HG03064 (cell line): ENCODE data around the gene GCLC.

ENCODE experiments used
- ATAC-seq: cut with Tn5 transposase; IDR thresholded peaks from one replicate; pipeline ENCODE4 v1.9.1; 2021; ENCODE audit warnings: low read depth; ENCODE audit not compliant: unreplicated experiment

GCLC gene

DNA sequence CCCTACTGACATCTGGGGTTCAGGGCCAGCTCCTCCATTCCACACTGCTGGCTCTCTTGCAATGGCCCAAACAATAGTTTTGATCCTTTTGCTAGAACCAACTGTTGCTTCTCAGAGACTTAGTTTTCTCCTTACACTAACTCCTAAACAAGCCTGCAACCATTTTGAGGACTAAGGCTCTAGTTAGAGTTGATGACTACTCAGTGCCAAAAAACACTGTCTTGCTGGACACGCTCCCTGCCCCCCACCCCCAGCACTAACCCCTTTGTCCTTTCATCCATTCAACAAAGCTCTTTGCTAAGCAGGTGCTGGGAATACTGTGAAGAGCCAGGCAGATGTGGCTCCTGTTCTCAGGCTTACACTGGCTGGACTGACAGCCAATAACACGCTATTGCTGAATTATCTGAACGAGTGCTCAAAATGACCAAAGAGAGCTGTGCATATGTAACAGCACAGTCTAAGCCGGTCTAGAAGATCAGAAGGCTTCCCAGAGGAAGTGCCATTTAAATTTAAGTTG, 17.6 kb downstream of the GCLC start:
- ATAC-seq = no peak

DNA sequence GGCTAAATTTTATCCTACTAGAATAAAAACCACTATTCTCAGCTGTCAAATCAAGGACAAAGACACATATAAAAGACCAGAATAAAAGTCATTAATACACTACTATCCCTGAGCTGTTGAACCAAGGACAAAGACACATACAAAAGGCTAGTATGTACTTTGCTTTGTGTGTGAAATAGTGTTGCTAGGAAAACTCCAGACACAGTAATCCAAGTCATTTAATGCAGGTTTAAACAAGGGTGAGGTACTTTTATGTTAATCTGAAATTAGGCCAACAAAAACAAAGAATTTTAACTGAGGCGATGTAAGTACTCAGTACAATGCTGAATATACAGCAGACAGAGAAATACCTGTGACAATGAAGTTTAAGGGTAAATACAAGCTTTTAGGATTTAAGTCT, 18.9 kb downstream of the GCLC start:
- no peak for ATAC-seq

DNA sequence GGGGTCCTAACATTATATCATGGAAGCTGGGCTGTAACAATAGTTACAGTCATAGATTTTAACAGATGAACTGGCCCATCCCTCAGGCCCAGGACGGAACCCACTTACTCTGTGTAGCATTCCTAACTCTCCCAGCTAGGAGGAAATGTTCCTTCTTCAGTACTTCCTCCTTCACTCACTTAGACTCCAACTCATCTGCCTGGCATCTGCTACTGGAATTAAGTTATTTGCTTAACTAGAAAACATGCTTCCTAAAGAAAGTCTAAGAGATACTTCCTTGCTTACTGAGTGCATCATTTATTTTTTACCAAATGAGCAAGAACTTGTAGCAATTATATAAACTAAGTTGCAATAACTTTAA, 20.5 kb downstream of the GCLC start:
- no peak for ATAC-seq

DNA sequence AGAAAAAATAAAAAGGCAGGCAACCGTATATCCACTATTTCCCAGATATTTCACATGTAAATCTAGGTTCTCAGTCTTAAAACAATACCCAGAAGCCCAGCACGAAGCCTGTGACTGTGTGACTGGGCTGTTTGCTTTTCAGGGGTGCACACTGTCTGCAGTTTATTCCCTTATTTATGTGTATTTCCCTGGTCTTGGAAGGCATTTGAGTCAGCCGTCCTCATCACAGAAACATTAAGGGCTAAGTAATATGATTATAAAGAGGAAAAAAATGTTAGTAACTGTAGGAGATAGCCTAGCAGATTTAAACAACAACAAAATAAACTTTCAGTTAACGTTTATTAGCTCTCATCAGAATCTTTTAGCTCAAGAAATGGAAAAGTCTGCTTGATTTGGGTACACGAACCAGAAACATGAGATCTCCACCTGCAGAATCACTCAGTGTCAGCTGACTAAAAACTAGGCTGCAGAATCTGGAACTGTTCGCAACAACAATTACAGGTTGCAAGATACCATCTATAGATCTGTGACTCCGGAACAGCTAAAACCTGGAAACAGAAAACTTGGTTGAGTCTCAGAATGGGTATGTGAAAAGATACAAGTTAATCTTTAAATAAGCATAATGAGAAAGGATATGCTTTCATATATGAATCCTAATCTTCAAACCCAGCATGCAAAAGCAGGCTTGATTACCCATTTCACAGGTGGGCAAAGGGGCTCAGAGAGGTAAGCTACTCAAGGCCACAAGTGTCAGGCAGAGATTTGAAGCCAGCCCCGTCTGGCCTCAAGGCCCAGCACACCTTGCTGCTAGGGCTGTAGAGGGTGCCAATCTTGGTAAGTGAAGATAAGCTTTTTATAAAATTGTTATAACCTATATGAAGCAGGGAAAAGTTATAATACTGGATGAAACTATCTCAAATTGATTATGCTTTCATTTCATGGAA, 21.1 kb downstream of the GCLC start:
- no peak for ATAC-seq

DNA sequence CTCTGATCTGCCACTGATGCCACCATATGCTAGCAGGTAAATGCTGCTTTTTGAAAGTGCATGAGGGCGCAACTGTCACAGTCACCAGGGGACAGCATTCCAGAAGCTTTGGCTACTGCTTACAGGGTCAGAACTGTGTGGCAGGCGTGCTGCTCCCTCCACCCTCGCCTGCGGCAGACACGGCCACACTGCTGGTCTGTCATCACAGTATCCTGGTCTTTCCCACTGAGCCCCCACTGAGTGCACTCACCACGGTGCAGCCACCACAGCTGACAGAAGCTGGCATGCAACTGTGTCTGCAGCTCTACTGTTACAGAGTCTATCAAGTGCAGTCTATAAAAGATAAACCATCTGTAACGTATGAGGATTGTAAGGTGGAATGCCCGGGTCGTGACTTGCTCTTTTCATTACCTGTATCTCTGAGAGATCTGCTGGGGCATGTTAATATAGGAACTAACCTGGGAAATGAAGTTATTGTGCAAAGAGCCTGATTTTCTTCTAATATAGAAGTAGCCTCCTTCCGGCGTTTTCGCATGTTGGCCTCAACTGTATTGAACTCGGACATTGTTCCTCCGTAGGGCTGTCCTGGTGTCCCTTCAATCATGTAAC, 24.5 kb downstream of the GCLC start:
- no peak for ATAC-seq

DNA sequence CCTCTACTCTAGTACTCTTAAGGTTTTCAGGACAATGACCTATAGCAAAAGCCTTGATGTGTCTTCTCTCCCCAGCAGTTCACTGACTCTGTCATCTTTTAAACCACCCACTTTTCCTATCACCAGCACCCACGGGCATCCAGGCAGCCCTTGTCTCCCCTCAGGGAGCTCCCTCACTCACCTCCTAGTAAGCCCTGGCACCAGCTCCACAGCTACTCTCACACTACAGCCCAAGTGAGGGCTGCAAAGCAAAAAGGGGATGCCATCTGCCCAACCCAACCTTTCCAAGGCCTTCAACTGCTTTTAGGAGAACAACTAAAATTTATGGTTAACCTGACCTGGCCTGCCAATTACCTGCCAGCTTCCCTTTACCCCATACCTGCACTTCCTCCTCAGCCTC, 26.0 kb downstream of the GCLC start:
- no peak for ATAC-seq

DNA sequence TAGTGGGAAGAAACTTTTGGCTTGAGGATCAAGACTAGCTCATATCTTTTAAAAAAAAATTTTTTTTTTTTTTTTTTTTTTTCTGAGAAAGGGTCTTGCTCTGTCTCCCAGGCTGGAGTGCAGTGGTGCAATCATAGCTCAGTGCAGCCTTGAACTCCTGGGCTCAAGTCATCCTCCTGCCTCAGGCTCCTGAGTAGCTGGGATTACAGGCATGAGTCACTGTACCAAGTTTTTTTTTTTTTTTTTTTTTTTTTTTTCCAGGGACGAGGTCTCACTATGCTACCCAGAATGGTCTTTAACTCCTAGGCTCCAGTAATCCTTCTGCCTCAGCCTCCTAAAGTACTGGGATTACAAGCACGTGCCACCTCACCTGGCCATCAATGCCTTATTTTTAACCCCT, 27.9 kb downstream of the GCLC start:
- ATAC-seq = no peak

DNA sequence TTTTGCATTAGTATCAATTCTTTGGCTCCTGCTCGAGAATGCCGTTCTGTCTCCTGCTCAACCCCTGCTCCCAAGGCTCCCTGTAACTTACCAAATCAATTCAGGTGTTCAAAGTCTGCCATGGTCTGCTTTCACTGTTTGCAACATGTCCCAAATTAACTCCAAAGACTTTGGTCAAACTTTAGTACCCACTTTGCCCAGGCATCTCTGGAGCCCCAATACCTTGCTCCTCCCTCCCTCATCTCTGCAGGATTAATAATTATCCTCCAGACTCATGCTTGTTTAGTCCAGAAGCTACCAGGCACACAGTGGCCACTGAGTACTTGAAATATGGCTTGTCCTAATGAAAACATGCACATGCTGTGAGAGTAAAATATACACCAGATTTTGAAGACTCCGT, 30.2 kb downstream of the GCLC start:
- no peak for ATAC-seq

DNA sequence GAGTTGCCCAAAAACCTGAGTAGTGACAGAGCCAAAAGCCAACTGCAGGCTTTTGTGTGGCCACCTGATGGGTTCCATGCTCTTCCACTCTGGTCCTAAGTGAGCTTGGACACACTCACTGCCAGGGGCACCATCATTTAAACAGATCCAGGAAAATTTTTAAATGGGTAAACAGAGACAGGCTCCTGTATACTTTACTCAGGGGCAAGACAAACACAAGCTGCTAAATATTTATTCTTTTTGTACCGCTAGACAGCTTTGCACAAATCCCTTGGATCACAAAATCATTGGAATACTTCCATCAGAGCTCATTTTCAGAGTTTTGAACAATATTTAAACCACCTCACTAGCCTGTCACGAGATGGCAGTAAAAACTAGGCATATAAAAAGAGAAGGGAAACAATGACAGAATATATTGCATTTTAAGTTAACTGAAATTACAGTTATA, 31.4 kb downstream of the GCLC start:
- no peak for ATAC-seq

DNA sequence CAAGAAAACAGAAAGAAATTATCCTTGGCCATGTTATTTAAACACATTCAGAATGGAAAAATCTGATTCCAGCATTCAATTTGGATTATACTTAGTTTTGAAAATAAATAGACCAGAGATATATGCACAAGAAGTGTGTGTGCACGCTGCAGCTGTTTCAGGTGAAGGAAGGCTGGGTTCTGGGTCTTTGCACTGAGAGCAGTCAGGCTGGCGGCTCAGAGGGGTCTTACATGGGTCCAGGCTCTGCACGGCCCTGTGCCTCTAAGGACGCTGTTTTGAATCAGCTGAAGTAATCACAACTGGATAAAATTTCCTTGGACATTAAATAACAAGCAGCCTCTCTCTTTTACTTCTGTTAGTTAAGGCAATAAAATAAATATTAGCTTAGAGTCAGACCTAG, 31.8 kb downstream of the GCLC start:
- no peak for ATAC-seq

DNA sequence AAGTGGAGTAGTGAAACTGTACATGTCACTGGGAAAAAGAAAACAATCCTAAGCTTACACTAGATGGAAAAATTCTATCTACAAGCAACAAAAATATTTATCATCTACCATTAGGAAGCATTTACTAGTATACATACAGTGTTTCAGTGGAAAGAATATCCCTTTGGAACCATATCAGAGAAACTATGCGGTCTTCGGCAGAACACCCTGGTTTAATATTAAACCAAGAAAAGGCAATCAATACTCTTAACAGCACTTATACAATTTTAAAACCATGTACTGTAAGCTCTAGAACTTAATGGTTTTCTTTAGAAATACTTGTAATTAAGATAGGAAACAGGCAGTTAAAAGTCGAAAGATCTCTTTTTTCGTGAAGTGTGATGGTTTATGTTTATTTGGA, 32.3 kb downstream of the GCLC start:
- no peak for ATAC-seq

DNA sequence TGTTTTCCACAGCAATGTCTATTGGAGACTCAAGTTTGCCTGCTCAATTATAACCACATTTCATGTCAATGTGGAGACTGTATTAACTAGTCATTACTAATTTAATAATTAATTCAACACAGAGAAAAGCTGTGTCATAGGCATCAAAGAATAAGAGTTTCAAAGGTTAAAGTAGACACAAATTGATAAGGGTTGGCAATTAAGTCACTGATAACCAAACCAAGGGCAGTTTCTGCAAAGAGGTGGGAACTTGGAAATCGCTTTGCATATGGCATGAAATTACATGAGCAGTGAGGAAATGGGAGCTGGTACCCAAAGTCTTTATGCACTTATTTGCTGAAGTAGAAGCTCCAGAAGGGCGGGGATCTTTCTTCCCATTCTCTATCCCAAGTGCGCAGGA, 34.2 kb downstream of the GCLC start:
- ATAC-seq = no peak

DNA sequence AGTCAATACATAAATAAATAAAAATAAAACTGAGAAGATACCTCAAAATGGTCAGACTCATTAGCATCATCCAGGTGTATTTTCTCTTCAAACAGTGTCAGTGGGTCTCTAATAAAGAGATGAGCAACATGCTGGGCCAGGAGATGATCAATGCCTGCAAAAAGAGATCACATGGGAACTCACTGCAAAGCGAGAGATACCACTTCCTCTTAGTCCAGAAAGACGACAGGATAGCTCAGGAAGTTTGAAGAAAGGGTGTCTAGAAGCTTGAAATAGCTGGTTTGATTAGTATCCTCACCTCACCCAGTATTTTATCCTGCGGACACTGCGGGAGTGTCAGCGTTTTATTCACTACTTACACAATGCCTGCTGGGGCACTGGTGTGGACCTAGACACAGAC, 38.0 kb downstream of the GCLC start:
- no peak for ATAC-seq

DNA sequence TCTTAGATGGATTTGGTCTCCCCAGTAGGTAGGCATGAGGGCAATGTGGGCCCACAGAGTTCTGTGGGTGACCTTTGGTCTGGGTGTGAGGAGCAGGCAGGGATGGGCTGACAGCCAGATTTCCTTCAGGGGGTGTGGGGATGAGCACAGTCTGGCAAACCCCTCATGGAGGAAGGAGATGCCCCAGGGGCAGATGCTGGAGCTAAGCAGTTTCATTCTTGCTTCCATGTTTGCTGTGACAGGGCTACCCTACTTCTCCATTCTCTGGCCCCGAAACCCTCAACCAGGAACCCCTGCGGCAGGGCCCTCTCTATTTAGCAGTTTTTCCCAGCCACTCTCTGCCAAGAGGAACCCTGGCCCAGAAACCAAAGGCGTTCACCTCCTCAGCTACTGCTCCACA, 40.4 kb downstream of the GCLC start:
- no peak for ATAC-seq

DNA sequence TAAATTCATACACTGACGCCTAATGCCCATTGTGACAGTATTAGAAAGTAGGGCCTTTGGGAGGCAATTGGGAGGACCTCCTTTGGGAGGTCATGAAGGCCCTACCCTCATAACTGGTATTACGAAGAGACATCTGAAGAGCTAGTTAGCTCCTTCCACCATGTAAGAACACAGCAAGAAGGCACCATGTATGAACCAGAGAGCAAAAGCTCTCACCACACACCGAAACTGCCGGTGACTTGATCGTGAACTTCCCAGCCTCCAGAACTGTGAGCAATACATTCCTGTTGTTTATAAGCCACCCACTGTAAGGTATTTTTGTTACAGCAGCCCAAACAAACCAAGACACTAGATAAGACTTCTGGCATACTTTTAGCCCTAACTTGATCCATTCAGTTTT, 41.8 kb downstream of the GCLC start:
- ATAC-seq = no peak

DNA sequence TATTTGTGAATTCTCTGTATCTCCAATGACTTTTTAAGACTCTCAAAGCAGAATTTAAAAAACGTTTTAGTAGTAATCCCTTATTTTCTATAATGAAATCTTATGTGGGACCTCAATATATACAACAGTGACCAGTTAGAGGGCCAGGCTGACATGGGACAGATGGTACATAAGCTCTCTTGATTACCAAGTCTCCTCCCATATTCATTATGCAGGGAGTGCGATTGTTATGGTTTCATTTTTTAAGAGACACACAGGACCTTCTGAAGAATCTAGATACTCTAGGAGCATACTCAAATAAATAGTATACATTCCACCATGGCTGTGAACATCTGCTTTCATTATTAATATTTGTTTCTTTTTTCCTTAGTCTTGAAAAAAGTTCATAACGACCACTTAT, 43.5 kb downstream of the GCLC start:
- no peak for ATAC-seq

DNA sequence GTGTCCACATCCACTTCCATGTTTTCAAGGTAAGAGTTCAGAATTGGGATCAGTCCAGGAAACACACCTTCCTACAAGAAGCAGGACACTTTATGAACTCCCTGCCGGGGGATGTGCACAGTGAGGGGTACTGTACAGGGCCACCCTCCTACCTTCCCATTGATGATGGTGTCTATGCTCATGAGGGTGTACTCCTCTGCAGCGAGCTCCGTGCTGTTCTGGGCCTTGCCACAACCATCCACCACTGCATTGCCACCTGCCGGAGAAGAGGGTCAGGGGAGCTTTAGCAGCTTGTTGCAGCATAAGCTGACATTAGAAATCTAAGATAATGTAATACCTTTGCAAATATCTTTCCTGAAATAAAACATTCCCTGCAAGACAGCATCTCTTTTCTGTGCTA, 44.8 kb downstream of the GCLC start:
- no peak for ATAC-seq

DNA sequence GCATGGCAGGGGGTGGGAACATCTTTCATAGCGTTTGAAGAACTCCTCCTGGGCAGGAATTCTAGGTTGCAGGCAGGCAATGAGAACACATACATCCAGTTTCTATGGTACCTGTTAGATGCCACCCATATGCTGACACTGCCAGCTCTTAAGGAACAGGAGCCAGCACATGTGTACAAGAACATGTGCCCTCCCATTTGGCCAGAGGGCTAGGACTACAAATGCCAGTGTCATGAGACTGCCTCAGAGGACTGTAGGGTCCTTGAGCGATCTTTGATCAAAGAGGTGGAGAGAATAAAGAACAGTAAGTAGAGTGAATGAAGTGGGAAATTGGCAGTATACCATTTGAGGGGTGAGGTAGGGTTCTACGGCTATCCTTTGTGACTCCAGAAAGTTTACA, 45.8 kb downstream of the GCLC start:
- no peak for ATAC-seq

DNA sequence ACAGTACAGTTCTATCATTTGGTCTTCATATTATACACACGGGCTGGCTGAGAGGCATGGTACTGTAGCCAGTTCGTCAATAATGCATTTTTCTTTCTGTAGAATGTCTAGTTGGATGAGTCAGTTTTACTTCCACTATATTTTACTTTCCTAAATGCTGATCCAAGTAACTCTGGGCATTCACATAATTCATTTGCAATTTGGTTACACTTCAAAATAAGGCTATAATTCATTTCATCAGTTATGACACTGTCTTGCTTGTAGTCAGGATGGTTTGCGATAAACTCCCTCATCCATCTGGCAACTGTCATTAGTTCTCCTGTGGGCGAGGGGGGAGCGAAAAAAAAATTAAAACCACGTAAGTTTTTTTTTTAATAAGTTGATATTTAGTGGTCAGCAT, 46.3 kb downstream of the GCLC start:
- ATAC-seq = no peak

DNA sequence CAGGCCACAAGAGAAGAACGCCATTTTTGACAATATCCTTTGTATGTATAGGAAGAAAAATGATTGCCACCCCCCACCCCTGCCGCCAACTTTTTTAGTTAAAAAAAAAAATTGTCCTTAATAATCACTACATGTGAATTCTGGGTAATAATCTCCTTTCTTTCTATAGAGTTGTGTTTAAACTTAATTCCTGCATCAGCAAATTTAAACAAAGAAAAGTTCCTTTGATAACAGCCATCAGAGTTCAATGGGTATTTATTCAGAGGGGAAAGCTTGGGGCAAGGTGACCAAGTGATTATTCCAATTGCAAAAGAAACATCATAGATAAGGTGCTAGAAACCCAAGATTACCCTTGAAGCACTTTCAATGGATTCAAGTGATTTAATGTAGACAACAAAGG, 47.0 kb downstream of the GCLC start:
- no peak for ATAC-seq

DNA sequence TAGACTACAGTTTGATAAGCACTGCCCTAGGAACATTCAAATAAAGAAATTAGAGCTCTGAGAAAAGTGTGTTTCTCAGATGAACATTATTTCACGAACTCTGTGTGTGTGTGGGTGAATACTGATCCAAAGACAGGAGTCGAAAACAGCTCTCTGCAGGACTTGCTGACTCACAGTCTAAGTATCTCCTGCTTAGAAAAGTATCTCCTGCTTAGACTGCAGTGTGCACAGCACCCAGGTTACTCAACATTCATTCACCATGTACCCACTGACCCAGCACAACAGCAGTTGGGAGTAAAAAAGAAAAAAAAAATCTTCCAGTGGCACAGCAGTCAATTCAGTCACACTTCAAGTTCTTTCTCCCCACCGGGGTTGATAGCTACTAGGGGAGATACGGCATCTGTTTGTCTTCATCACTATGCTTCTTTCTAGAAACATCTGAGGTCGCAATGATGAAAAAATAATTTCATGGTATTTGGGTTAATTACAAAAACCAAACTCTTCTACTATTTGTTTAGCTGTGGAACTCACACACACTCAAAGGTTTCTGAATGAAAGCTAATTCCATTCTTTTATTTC, 48.0 kb downstream of the GCLC start:
- no peak for ATAC-seq
